GM12878 (cell line): ENCODE measurements around the gene KLK3. TPM values are rescaled to one million over a fixed set of nuclear protein-coding genes. Genes with fewer than 3 reads are reported as not detected.

Source experiments
- ATAC-seq: fragments of 200-7000 bp; cut with Tn5 transposase; 3 replicates; pipeline ENCODE4 v1.9.1; 2020; ENCODE audit warnings: mild to moderate bottlenecking, moderate library complexity
- BruUV-seq: library from RNA; stranded (reverse); fragments of 400-500 nt; replicated peaks from 2 replicates; lab custom pipeline; 2021; lab: Mats Ljungman, UMichigan
- CTCF ChIA-PET: fragments of 300-600 bp; sonication (Branson Sonifier 250); formaldehyde crosslinking; extraction: SDS; loops from one replicate; lab custom pipeline; 2021; ENCODE audit warnings: inconsistent platforms; lab: Yijun Ruan, JAX
- POLR2A ChIA-PET: fragments of 350-600 bp; formaldehyde crosslinking; extraction: SDS; loops from one replicate; lab custom pipeline; 2021; ENCODE audit warnings: inconsistent platforms; lab: Charles Lee
- RAD21 ChIA-PET: fragments of 300-600 bp; sonication (Branson Sonifier 250); formaldehyde crosslinking; loops from one replicate; lab custom pipeline; 2023; ENCODE audit warnings: antibody characterized with exemption; ENCODE audit not compliant: unreplicated experiment; lab: Charles Lee
- SMC1A ChIA-PET: fragments of 300-600 bp; sonication (Branson Sonifier 250); formaldehyde crosslinking; loops from one replicate; lab custom pipeline; 2023; ENCODE audit not compliant: unreplicated experiment, uncharacterized antibody; lab: Charles Lee
- DNase-seq: peaks from one replicate; pipeline ENCODE4 v3.0.0-alpha.2; 2011; ENCODE audit warnings: low read depth, low spot score
- FAIRE-seq: peaks from 3 replicates; lab custom pipeline; 2011; peaks lifted over from hg19 to GRCh38; lab: Jason Lieb, UNC
- H2AFZ ChIP-seq: 2 replicates; pipeline ENCODE4 v1.6.0; 2011; ENCODE audit warnings: low read depth, low read length, control low read depth; ENCODE audit not compliant: control insufficient read depth
- H3K27ac ChIP-seq: 2 replicates; pipeline ENCODE4 v1.5.1; 2011; ENCODE audit warnings: control low read depth; ENCODE audit not compliant: control insufficient read depth, insufficient read depth
- H3K27me3 ChIP-seq, 2 experiments: replicated peaks in 1 of 2; 2 replicates each; pipeline versions ENCODE4 v1.6.0 to v1.6.1; 2011; ENCODE audit warnings: low read length in 1 of 2; ENCODE audit not compliant: control insufficient read depth in 2 of 2, insufficient read depth in 2 of 2
- H3K36me3 ChIP-seq, 2 experiments: 2 replicates each; pipeline ENCODE4 v1.5.1; 2011; ENCODE audit warnings: low read length in 1 of 2; ENCODE audit not compliant: control insufficient read depth in 2 of 2, insufficient read depth in 2 of 2
- H3K4me1 ChIP-seq: 2 replicates; pipeline ENCODE4 v1.6.1; 2011; ENCODE audit warnings: mild to moderate bottlenecking, low read length, moderate library complexity, mixed read lengths; ENCODE audit not compliant: control insufficient read depth, insufficient read depth
- H3K4me2 ChIP-seq: 2 replicates; pipeline ENCODE4 v1.6.0; 2011; ENCODE audit warnings: control low read depth; ENCODE audit not compliant: control insufficient read depth, insufficient read depth
- H3K4me3 ChIP-seq: fragments of 200-600 bp; sonication (generic); 2 replicates; pipeline ENCODE4 v1.5.1; 2016
- H3K79me2 ChIP-seq: 2 replicates; pipeline ENCODE4 v1.6.0; 2011; ENCODE audit warnings: low read length; ENCODE audit not compliant: control insufficient read depth, insufficient read depth
- H3K9ac ChIP-seq: 2 replicates; pipeline ENCODE4 v1.8.0; 2011; ENCODE audit warnings: low read length, control low read depth, mixed read lengths; ENCODE audit not compliant: control insufficient read depth, insufficient read depth
- H3K9me3 ChIP-seq: replicated peaks from 3 replicates; pipeline ENCODE4 v1.5.1; 2011; ENCODE audit warnings: mild to moderate bottlenecking, low read length; ENCODE audit not compliant: control insufficient read depth, insufficient read depth
- H4K20me1 ChIP-seq: 2 replicates; pipeline ENCODE4 v1.6.0; 2011; ENCODE audit not compliant: control insufficient read depth, insufficient read depth
- ASH2L ChIP-seq: fragments of 300-600, 200-600 bp; sonication (generic); IDR thresholded peaks from 2 replicates; pipeline ENCODE4 v1.6.1; 2017; ENCODE audit warnings: low read depth, mild to moderate bottlenecking, borderline replicate concordance
- BMI1 ChIP-seq: fragments of 450-650 bp; IDR thresholded peaks from 2 replicates; pipeline ENCODE4 v1.6.1; 2016; ENCODE audit warnings: mild to moderate bottlenecking, moderate library complexity, borderline replicate concordance
- CREB1 ChIP-seq: IDR thresholded peaks from 2 replicates; pipeline ENCODE4 v1.6.1; 2012; ENCODE audit warnings: low read depth, mild to moderate bottlenecking, inconsistent platforms
- EED ChIP-seq: sonication (generic); IDR thresholded peaks from 2 replicates; pipeline ENCODE4 v1.6.1; 2016; ENCODE audit warnings: antibody characterized with exemption, low read depth
- EP300 ChIP-seq, 2 experiments: fragments of 150-350 bp in 1 of 2; IDR thresholded peaks; 2 replicates each; pipeline ENCODE4 v1.6.1; 2011 to 2012; ENCODE audit warnings: low read depth in 2 of 2, low read length in 2 of 2, borderline replicate concordance in 1 of 2, improper control_type of control experiment in 1 of 2, inconsistent platforms in 1 of 2; ENCODE audit not compliant: control insufficient read depth in 1 of 2
- ESRRA ChIP-seq: IDR thresholded peaks from 2 replicates; pipeline ENCODE4 v1.6.1; 2012; ENCODE audit warnings: mild to moderate bottlenecking, low read length, improper control_type of control experiment
- GATAD2B ChIP-seq: fragments of 450-650 bp; conservative IDR thresholded peaks from 2 replicates; pipeline ENCODE4 v1.6.1; 2017; ENCODE audit warnings: low read depth, mild to moderate bottlenecking, moderate library complexity
- KAT2A ChIP-seq: conservative IDR thresholded peaks from 2 replicates; pipeline ENCODE4 v1.6.1; 2011; ENCODE audit warnings: low read depth, low read length; ENCODE audit not compliant: control insufficient read depth
- NRF1 ChIP-seq: conservative IDR thresholded peaks from 2 replicates; pipeline ENCODE4 v1.6.1; 2011; ENCODE audit warnings: mild to moderate bottlenecking, low read depth, low read length, improper control_type of control experiment
- POLR2AphosphoS5 ChIP-seq: IDR thresholded peaks from 2 replicates; pipeline ENCODE4 v1.6.1; 2011; ENCODE audit warnings: mild to moderate bottlenecking, low read length, inconsistent platforms
- SMAD5 ChIP-seq: IDR thresholded peaks from 2 replicates; pipeline ENCODE4 v1.6.1; 2016; ENCODE audit warnings: antibody characterized with exemption, low read depth
- SREBF1 ChIP-seq: IDR thresholded peaks from 2 replicates; pipeline ENCODE4 v1.6.1; 2012; ENCODE audit warnings: mild to moderate bottlenecking, low read length
- TAF1 ChIP-seq: IDR thresholded peaks from 2 replicates; pipeline ENCODE4 v1.6.1; 2011; ENCODE audit warnings: mild to moderate bottlenecking, low read depth, low read length, borderline replicate concordance
- TCF12 ChIP-seq: IDR thresholded peaks from 2 replicates; pipeline ENCODE4 v1.6.1; 2011; ENCODE audit warnings: low read depth, mild to moderate bottlenecking, low read length
- TCF3 ChIP-seq: IDR thresholded peaks from 2 replicates; pipeline ENCODE4 v1.6.1; 2012; ENCODE audit warnings: low read depth, mild to moderate bottlenecking, low read length, borderline replicate concordance; ENCODE audit not compliant: insufficient read depth
- WGBS: methylation state at CpG from one replicate; pipeline ENCODE4 v1.1.6; 2016; ENCODE audit warnings: low lambda C conversion rate; ENCODE audit not compliant: insufficient replicate concordance, insufficient coverage; ENCODE audit errors: missing lambda C conversion rate; 5-methylcytosine and 5-hydroxymethylcytosine counted together
- in situ Hi-C: fragments of 300-500 bp; cut with MboI; formaldehyde crosslinking; loops from 9 replicates; pipeline ENCODE4 v1.14.3; 2018; ENCODE audit warnings: mixed read lengths
- intact Hi-C: fragments of 100-400 bp; cut with micrococcal nuclease; formaldehyde crosslinking; loops from one replicate; pipeline ENCODE4 v1.14.2; 2022; ENCODE audit not compliant: unreplicated experiment
- polyA plus RNA-seq, 11 experiments: library from polyadenylated mRNA; depleted of rRNA in 4 of 11; unstranded in 6 of 11; stranded (reverse) in 5 of 11; fragments of >200 nt; fragmentation: Nextera tagmentation in 4 of 11; fragmentation: Illumina TruSeq in 1 of 11; extraction: Ambion mirVana in 4 of 11; extraction: Trizol in 1 of 11; gene quantifications; 1 replicate in 1 of 11; 2 replicates in 10 of 11; pipeline versions ENCODE4 v1.2.1 to v1.2.3, GENCODE V29; 2011 to 2016; ENCODE audit warnings: inconsistent platforms in 2 of 11, missing spikeins in 2 of 11, low read depth in 1 of 11
- total RNA-seq, 4 experiments: library from RNA; depleted of rRNA in 3 of 4; stranded (reverse); fragments of >200 nt in 3 of 4; fragmentation: Illumina TruSeq in 1 of 4; extraction: Trizol in 1 of 4; gene quantifications; 2 replicates each; pipeline versions ENCODE4 v1.2.1 to v1.2.3, GENCODE V29; 2013 to 2021
- TF ChIP-seq, protein P1 (sequence below): IDR thresholded peaks from 2 replicates; pipeline ENCODE4 v1.6.1; 2011; ENCODE audit warnings: mild to moderate bottlenecking, low read depth, low read length, moderate library complexity; ENCODE audit not compliant: insufficient replicate concordance

KLK3 gene
- total and polyA plus RNA-seq, 10 of the 15 experiments (the other 5 are each of a cell fraction or from before 2014, with no cell fraction given): 0.31 TPM; not detected in 9

GRCh38 chr19:50829801-50830200 is 24.9 kb upstream of the KLK3 start:
- ChIA-PET SMC1A (no interaction called here), RAD21 (no interaction called here), CTCF (interaction anchor here (0.9 to 1.3 kb wide), 5 partner anchors 9 to 92 kb away, joined by 3 to 4 read pairs (median 3); no protein-coding TSS in a partner anchor), POLR2A (interaction anchor here (1.1 kb wide), 1 partner anchor 29 kb away, joined by 3 read pairs; no protein-coding TSS in a partner anchor)
- H3K4me3 ChIP-seq: no peak overlapping the region
- no peaks in the 10 kb centered on the region for H3K27me3 ChIP-seq
- no peak for FAIRE-seq
- WGBS: 32% methylated on average over 5 of the region's 5 CpGs
- no peak overlapping the region for H2AFZ ChIP-seq
- no peaks in the 10 kb centered on the region for H3K9me3 ChIP-seq
- H3K4me1 ChIP-seq: no peaks in the 10 kb centered on the region
- no peak for ATAC-seq
- no peak overlapping the region for H3K4me2 ChIP-seq
- H4K20me1 ChIP-seq: no peaks in the 10 kb centered on the region
- no peaks in the 10 kb centered on the region for H3K79me2 ChIP-seq
- in situ Hi-C loops: no loop called here
- BruUV-seq: no TSS peak
- no peaks in the 10 kb centered on the region for H3K36me3 ChIP-seq
- H3K27ac ChIP-seq: no peak overlapping the region
- TF ChIP-seq GATAD2B (no peak), CREB1 (no peak), POLR2AphosphoS5 (no peak), SMAD5 (no peak), ASH2L (no peak), NRF1 (no peak), TAF1 (no peak), TCF12 (no peak), KAT2A (no peak), ESRRA (no peak), EED (no peak), SREBF1 (no peak), TCF3 (no peak), BMI1 (no peak), EP300 (IDR thresholded peaks at IDR 0.05; ENCODE audit: borderline replicate concordance in 1 of 2, control insufficient read depth in 1 of 2, low read depth in 2 of 2, low read length in 2 of 2) (no peak)
- TF ChIP-seq, protein P1, sequence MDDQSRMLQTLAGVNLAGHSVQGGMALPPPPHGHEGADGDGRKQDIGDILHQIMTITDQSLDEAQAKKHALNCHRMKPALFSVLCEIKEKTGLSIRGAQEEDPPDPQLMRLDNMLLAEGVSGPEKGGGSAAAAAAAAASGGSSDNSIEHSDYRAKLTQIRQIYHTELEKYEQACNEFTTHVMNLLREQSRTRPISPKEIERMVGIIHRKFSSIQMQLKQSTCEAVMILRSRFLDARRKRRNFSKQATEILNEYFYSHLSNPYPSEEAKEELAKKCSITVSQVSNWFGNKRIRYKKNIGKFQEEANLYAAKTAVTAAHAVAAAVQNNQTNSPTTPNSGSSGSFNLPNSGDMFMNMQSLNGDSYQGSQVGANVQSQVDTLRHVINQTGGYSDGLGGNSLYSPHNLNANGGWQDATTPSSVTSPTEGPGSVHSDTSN: no peak
- intact Hi-C loops: no loop called here
- no peak for DNase-seq
- no peak overlapping the region for H3K9ac ChIP-seq
